GM23338 (cell line): ENCODE measurements around the gene TUBG2. TPM values are rescaled to one million over a fixed set of nuclear protein-coding genes. Genes with fewer than 3 reads are reported as not detected.
A peak's percentile ranks its signal among the peaks of the same experiment; 100 is the strongest.

Experiments used
- ATAC-seq: fragments of 200-7000 bp; cut with Tn5 transposase; 3 replicates; pipeline ENCODE4 v1.9.1; 2020
- DNase-seq: peaks from one replicate; pipeline ENCODE4 v3.0.0-alpha.2; 2015; ENCODE audit warnings: low spot score
- H2AFZ ChIP-seq: fragments of 200-600 bp; sonication (generic); 2 replicates; pipeline ENCODE4 v1.8.0; 2016; ENCODE audit warnings: antibody characterized with exemption, mild to moderate bottlenecking, moderate library complexity
- H3F3A ChIP-seq: fragments of 200-600 bp; sonication (generic); replicated peaks from 2 replicates; pipeline ENCODE4 v1.8.0; 2017; ENCODE audit warnings: antibody characterized with exemption, mixed run types, low read depth
- H3K27ac ChIP-seq: fragments of 200-600 bp; sonication (generic); 2 replicates; pipeline ENCODE4 v1.6.1; 2016; ENCODE audit warnings: low read depth
- H3K27me3 ChIP-seq: fragments of 200-600 bp; sonication (generic); 2 replicates; pipeline ENCODE4 v1.8.0; 2016; ENCODE audit warnings: mild to moderate bottlenecking, mixed run types, moderate library complexity; ENCODE audit not compliant: insufficient read depth
- H3K36me3 ChIP-seq: fragments of 200-600 bp; sonication (generic); 2 replicates; pipeline ENCODE4 v1.8.0; 2016; ENCODE audit warnings: mild to moderate bottlenecking; ENCODE audit not compliant: insufficient read depth
- H3K4me1 ChIP-seq: fragments of 200-600 bp; sonication (generic); 2 replicates; pipeline ENCODE4 v1.8.0; 2016; ENCODE audit warnings: mild to moderate bottlenecking, moderate library complexity; ENCODE audit not compliant: insufficient read depth
- H3K4me2 ChIP-seq: fragments of 200-600 bp; sonication (generic); 2 replicates; pipeline ENCODE4 v1.7.1; 2017; ENCODE audit warnings: mixed run types
- H3K4me3 ChIP-seq: fragments of 200-600 bp; sonication (generic); 2 replicates; pipeline ENCODE4 v1.6.1; 2016; ENCODE audit warnings: mixed run types
- H3K79me2 ChIP-seq: fragments of 200-600 bp; sonication (generic); replicated peaks from 2 replicates; pipeline ENCODE4 v1.8.0; 2017; ENCODE audit warnings: mild to moderate bottlenecking; ENCODE audit not compliant: insufficient read depth
- H3K9me2 ChIP-seq: fragments of 200-600 bp; sonication (generic); 2 replicates; pipeline ENCODE4 v1.8.0; 2017; ENCODE audit not compliant: insufficient read depth
- H4K20me1 ChIP-seq: fragments of 200-600 bp; sonication (generic); replicated peaks from 2 replicates; pipeline ENCODE4 v1.8.0; 2017; ENCODE audit warnings: mild to moderate bottlenecking; ENCODE audit not compliant: insufficient read depth
- H3K27ac Mint-ChIP-seq: 2 replicates; pipeline ENCODE4 v1.8.0; 2020; ENCODE audit warnings: inconsistent platforms, mild to moderate bottlenecking, moderate library complexity, mixed read lengths
- H3K27me3 Mint-ChIP-seq: 3 replicates; pipeline ENCODE4 v1.8.0; 2022; ENCODE audit warnings: low read depth, mild to moderate bottlenecking, moderate library complexity, mixed read lengths, inconsistent platforms; ENCODE audit not compliant: insufficient read depth, poor library complexity
- H3K36me3 Mint-ChIP-seq: 3 replicates; pipeline ENCODE4 v1.8.0; 2021; ENCODE audit warnings: low read depth, mild to moderate bottlenecking, inconsistent platforms, moderate library complexity, mixed read lengths
- H3K4me1 Mint-ChIP-seq: 3 replicates; pipeline ENCODE4 v1.8.0; 2020; ENCODE audit warnings: mild to moderate bottlenecking, inconsistent platforms, mixed read lengths
- H3K4me3 Mint-ChIP-seq: 3 replicates; pipeline ENCODE4 v1.8.0; 2021; ENCODE audit warnings: moderate library complexity, mild to moderate bottlenecking, inconsistent platforms, mixed read lengths
- H3K9me3 Mint-ChIP-seq: 3 replicates; pipeline ENCODE4 v1.8.0; 2020; ENCODE audit warnings: moderate library complexity, mild to moderate bottlenecking, inconsistent platforms, mixed read lengths
- CREB1 ChIP-seq: fragments of 250-450 bp; sonication (Bioruptor Pico); IDR thresholded peaks from 2 replicates; pipeline ENCODE4 v1.5.0; 2020; ENCODE audit warnings: low read depth, mild to moderate bottlenecking, moderate library complexity
- EZH2phosphoT487 ChIP-seq: fragments of 200-600 bp; sonication (generic); IDR thresholded peaks from one replicate; pipeline ENCODE4 v1.8.1; 2018; ENCODE audit warnings: antibody characterized with exemption; ENCODE audit not compliant: unreplicated experiment
- JUNB ChIP-seq: IDR thresholded peaks from one replicate; pipeline ENCODE4 v1.6.1; 2016; ENCODE audit warnings: antibody characterized with exemption; ENCODE audit not compliant: unreplicated experiment
- POLR2AphosphoS5 ChIP-seq: IDR thresholded peaks from 2 replicates; pipeline ENCODE4 v1.6.1; 2016; ENCODE audit warnings: antibody characterized with exemption, low read depth
- STAT1 ChIP-seq: IDR thresholded peaks from one replicate; pipeline ENCODE4 v1.6.1; 2016; ENCODE audit warnings: antibody characterized with exemption; ENCODE audit not compliant: unreplicated experiment
- ZNF331 ChIP-seq: fragments of 250-450 bp; sonication (Bioruptor Pico); IDR thresholded peaks from 2 replicates; pipeline ENCODE4 v1.5.0; 2020; ENCODE audit warnings: low read depth, mild to moderate bottlenecking, moderate library complexity
- ZNF462 ChIP-seq: fragments of 250-450 bp; sonication (Bioruptor Pico); IDR thresholded peaks from 2 replicates; pipeline ENCODE4 v1.5.0; 2020; ENCODE audit warnings: mild to moderate bottlenecking, moderate library complexity
- polyA plus RNA-seq: library from polyadenylated mRNA; unstranded; fragments of >200 nt; fragmentation: Nextera tagmentation; extraction: Ambion mirVana; gene quantifications from 2 replicates; pipeline ENCODE4 v1.2.1, GENCODE V29; 2016
- total RNA-seq: library from RNA; depleted of rRNA; stranded (reverse); fragments of >200 nt; shearing (Covaris generic); gene quantifications from 2 replicates; pipeline ENCODE4 v1.2.3, GENCODE V29; 2014

TUBG2 gene
- total and polyA plus RNA-seq, 2 experiments from 2014 or later = 18.2 to 19.0 TPM

GRCh38 chr17:42674755-42675347 lies 15.8 kb downstream of the TUBG2 start:
- peak overlapping the region; percentile 92 for H3K4me3 ChIP-seq
- peaks cover 7% of the 10 kb centered on the region; the same call in 1 of the 2 replicates for H3K79me2 ChIP-seq
- peaks cover 18% of the 10 kb centered on the region for H3K36me3 Mint-ChIP-seq
- H4K20me1 ChIP-seq = no peaks in the 10 kb centered on the region
- peaks cover 41% of the 10 kb centered on the region for H3K4me1 ChIP-seq
- H3K27me3 ChIP-seq = peaks cover 58% of the 10 kb centered on the region
- DNase-seq (peak; percentile 83), ATAC-seq (peak; percentile 4)
- H3K27ac ChIP-seq = no peak overlapping the region
- peaks cover 30% of the 10 kb centered on the region for H3F3A ChIP-seq
- H2AFZ ChIP-seq = no peak overlapping the region
- no peaks in the 10 kb centered on the region; the same call in 1 of the 2 replicates for H3K36me3 ChIP-seq
- TF ChIP-seq EZH2phosphoT487 (no peak), JUNB (no peak), POLR2AphosphoS5 (no peak), CREB1 (no peak), ZNF331 (CRISPR knock-in tag) (no peak), STAT1 (no peak), ZNF462 (no peak)
- peak overlapping the region; percentile 98 for H3K4me2 ChIP-seq
- H3K9me3 Mint-ChIP-seq = no peaks in the 10 kb centered on the region
- peaks cover 61% of the 10 kb centered on the region for H3K27me3 Mint-ChIP-seq
- no peaks in the 10 kb centered on the region for H3K9me2 ChIP-seq
- peak overlapping the region; percentile 66 for H3K4me3 Mint-ChIP-seq
- no peak overlapping the region for H3K27ac Mint-ChIP-seq
- H3K4me1 Mint-ChIP-seq = peaks cover 35% of the 10 kb centered on the region
